ENCODE data around the gene SIM1.

GRCh38 chr6:100447900-100448748 lies 16.6 kb downstream of the SIM1 start:
- no peak for TF ChIP-seq CTCF (IDR thresholded peaks at IDR 0.05)
- no peak for TF ChIP-seq ZFX (IDR thresholded peaks at IDR 0.05; ENCODE audit: borderline replicate concordance)

All from 22Rv1 (cell line).